ENCODE measurements around the gene TXK. TPM values are rescaled to one million over a fixed set of nuclear protein-coding genes. Genes with fewer than 3 reads are reported as not detected.

Gene TXK
- total RNA-seq, 1 experiment from 2014 or later, result 0.70 TPM

DNA sequence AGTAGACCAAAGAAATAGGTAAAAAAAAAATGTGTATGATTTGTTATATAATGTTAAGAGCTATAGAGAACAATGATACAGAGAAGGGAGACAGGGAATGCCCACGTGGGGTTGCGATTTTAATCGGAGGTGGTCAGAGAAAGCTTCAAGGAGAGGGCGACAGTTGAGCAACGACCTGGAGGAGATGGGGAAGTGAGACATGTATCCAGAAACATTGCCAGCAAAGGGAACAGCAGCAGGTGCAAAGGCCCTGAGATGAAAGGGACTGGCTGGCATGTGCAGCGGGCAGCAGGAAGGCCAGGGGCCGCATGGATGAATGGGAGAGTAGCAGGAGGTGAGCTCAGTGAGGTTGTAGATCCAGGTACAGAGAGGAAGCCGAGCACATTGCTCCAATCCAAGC, 84.6 kb downstream of the TXK start (continued):
- TF ChIP-seq FOXK1 (CRISPR knock-in tag; IDR thresholded peaks at IDR 0.05) (no peak), NFATC4 (CRISPR knock-in tag; IDR thresholded peaks at IDR 0.05) (no peak), E2F1 (CRISPR knock-in tag; IDR thresholded peaks at IDR 0.05) (no peak), CREM (CRISPR knock-in tag; IDR thresholded peaks at IDR 0.05) (no peak), TP53 (CRISPR knock-in tag; IDR thresholded peaks at IDR 0.05) (no peak), SMAD4 (CRISPR knock-in tag; IDR thresholded peaks at IDR 0.05) (no peak), NFYB (CRISPR knock-in tag; conservative IDR thresholded peaks at IDR 0.05; ENCODE audit: low read depth) (no peak), RELA (CRISPR knock-in tag; IDR thresholded peaks at IDR 0.05; ENCODE audit: borderline replicate concordance) (no peak), ZNF512 (CRISPR knock-in tag; IDR thresholded peaks at IDR 0.05; ENCODE audit: borderline replicate concordance) (no peak), CREB1 (CRISPR knock-in tag; IDR thresholded peaks at IDR 0.05) (no peak)
- TF ChIP-seq, protein P1, sequence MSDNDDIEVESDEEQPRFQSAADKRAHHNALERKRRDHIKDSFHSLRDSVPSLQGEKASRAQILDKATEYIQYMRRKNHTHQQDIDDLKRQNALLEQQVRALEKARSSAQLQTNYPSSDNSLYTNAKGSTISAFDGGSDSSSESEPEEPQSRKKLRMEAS (CRISPR knock-in tag; IDR thresholded peaks at IDR 0.05), result no peak
- TF ChIP-seq, protein P2, sequence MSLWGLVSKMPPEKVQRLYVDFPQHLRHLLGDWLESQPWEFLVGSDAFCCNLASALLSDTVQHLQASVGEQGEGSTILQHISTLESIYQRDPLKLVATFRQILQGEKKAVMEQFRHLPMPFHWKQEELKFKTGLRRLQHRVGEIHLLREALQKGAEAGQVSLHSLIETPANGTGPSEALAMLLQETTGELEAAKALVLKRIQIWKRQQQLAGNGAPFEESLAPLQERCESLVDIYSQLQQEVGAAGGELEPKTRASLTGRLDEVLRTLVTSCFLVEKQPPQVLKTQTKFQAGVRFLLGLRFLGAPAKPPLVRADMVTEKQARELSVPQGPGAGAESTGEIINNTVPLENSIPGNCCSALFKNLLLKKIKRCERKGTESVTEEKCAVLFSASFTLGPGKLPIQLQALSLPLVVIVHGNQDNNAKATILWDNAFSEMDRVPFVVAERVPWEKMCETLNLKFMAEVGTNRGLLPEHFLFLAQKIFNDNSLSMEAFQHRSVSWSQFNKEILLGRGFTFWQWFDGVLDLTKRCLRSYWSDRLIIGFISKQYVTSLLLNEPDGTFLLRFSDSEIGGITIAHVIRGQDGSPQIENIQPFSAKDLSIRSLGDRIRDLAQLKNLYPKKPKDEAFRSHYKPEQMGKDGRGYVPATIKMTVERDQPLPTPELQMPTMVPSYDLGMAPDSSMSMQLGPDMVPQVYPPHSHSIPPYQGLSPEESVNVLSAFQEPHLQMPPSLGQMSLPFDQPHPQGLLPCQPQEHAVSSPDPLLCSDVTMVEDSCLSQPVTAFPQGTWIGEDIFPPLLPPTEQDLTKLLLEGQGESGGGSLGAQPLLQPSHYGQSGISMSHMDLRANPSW (CRISPR knock-in tag; conservative IDR thresholded peaks at IDR 0.05; ENCODE audit: low read depth), result no peak
- TF ChIP-seq, protein P3, sequence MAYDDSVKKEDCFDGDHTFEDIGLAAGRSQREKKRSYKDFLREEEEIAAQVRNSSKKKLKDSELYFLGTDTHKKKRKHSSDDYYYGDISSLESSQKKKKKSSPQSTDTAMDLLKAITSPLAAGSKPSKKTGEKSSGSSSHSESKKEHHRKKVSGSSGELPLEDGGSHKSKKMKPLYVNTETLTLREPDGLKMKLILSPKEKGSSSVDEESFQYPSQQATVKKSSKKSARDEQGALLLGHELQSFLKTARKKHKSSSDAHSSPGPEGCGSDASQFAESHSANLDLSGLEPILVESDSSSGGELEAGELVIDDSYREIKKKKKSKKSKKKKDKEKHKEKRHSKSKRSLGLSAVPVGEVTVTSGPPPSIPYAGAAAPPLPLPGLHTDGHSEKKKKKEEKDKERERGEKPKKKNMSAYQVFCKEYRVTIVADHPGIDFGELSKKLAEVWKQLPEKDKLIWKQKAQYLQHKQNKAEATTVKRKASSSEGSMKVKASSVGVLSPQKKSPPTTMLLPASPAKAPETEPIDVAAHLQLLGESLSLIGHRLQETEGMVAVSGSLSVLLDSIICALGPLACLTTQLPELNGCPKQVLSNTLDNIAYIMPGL (CRISPR knock-in tag; IDR thresholded peaks at IDR 0.05), result no peak

DNA sequence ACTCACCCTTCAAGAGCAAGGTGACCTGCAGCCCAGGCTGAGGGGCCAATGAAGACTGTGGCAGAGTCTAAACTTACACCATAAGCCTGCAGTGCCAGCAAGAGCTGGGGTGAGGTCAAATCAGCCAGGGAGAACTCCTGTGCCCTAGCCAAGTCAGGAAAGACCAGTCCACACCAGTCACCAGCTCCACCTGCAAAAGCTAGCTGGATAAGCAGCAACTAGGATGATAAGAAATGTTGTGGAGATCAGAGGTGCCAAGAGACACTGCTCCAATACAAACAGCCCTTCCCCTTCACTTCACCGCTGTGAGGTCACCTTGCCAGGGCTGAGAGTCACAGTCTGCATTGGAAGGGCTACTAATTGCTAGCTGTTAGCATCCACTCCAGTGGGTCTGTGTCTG, 86.2 kb downstream of the TXK start:
- CTCF ChIA-PET, result interaction anchor here (1.0 kb wide), 1 partner anchor 39 kb away, joined by 3 read pairs; no protein-coding TSS in a partner anchor
- Mint-ChIP-seq H3K36me3 (no peaks in the 10 kb centered on the region), H3K27me3 (ENCODE audit: low read depth) (no peaks in the 10 kb centered on the region), H3K4me1 (peaks cover 8% of the 10 kb centered on the region), H3K4me3 (no peak overlapping the region), H3K27ac (no peak overlapping the region), H3K9me3 (peaks cover 3% of the 10 kb centered on the region; the same call in 1 of the 2 replicates)
- POLR2A ChIA-PET, result no interaction called here
- TF ChIP-seq NR3C1 (CRISPR knock-in tag; conservative IDR thresholded peaks at IDR 0.05; ENCODE audit: low read depth) (no peak), ZNF317 (CRISPR knock-in tag; IDR thresholded peaks at IDR 0.05; ENCODE audit: borderline replicate concordance, low read depth) (no peak), GABPB1 (CRISPR knock-in tag; IDR thresholded peaks at IDR 0.05) (no peak), PRRX2 (CRISPR knock-in tag; IDR thresholded peaks at IDR 0.05) (no peak), ZNF671 (CRISPR knock-in tag; IDR thresholded peaks at IDR 0.05) (no peak), TEAD4 (CRISPR knock-in tag; IDR thresholded peaks at IDR 0.05) (no peak), NFATC4 (CRISPR knock-in tag; IDR thresholded peaks at IDR 0.05) (no peak), TP53 (CRISPR knock-in tag; IDR thresholded peaks at IDR 0.05) (no peak)
- TF ChIP-seq, protein P4, sequence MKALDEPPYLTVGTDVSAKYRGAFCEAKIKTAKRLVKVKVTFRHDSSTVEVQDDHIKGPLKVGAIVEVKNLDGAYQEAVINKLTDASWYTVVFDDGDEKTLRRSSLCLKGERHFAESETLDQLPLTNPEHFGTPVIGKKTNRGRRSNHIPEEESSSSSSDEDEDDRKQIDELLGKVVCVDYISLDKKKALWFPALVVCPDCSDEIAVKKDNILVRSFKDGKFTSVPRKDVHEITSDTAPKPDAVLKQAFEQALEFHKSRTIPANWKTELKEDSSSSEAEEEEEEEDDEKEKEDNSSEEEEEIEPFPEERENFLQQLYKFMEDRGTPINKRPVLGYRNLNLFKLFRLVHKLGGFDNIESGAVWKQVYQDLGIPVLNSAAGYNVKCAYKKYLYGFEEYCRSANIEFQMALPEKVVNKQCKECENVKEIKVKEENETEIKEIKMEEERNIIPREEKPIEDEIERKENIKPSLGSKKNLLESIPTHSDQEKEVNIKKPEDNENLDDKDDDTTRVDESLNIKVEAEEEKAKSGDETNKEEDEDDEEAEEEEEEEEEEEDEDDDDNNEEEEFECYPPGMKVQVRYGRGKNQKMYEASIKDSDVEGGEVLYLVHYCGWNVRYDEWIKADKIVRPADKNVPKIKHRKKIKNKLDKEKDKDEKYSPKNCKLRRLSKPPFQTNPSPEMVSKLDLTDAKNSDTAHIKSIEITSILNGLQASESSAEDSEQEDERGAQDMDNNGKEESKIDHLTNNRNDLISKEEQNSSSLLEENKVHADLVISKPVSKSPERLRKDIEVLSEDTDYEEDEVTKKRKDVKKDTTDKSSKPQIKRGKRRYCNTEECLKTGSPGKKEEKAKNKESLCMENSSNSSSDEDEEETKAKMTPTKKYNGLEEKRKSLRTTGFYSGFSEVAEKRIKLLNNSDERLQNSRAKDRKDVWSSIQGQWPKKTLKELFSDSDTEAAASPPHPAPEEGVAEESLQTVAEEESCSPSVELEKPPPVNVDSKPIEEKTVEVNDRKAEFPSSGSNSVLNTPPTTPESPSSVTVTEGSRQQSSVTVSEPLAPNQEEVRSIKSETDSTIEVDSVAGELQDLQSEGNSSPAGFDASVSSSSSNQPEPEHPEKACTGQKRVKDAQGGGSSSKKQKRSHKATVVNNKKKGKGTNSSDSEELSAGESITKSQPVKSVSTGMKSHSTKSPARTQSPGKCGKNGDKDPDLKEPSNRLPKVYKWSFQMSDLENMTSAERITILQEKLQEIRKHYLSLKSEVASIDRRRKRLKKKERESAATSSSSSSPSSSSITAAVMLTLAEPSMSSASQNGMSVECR (CRISPR knock-in tag; IDR thresholded peaks at IDR 0.05; ENCODE audit: borderline replicate concordance), result no peak
- ATAC-seq (no peak), DNase-seq (ENCODE audit: low spot score) (no peak)
